ENCODE measurements around the gene CUEDC1.

GRCh38 chr17:57877803-57878377, 77.3 kb downstream of the CUEDC1 start:
- TF ChIP-seq, protein P1, sequence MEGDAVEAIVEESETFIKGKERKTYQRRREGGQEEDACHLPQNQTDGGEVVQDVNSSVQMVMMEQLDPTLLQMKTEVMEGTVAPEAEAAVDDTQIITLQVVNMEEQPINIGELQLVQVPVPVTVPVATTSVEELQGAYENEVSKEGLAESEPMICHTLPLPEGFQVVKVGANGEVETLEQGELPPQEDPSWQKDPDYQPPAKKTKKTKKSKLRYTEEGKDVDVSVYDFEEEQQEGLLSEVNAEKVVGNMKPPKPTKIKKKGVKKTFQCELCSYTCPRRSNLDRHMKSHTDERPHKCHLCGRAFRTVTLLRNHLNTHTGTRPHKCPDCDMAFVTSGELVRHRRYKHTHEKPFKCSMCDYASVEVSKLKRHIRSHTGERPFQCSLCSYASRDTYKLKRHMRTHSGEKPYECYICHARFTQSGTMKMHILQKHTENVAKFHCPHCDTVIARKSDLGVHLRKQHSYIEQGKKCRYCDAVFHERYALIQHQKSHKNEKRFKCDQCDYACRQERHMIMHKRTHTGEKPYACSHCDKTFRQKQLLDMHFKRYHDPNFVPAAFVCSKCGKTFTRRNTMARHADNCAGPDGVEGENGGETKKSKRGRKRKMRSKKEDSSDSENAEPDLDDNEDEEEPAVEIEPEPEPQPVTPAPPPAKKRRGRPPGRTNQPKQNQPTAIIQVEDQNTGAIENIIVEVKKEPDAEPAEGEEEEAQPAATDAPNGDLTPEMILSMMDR (IDR thresholded peaks at IDR 0.05), result no peak
- no peak for TF ChIP-seq POLR2A (IDR thresholded peaks at IDR 0.05)
